ENCODE data around the gene FZR1. TPM values are rescaled to one million over a fixed set of nuclear protein-coding genes. Genes with fewer than 3 reads are reported as not detected.

Gene FZR1
- total and polyA plus RNA-seq, 3 donors from 2014 or later: 91.2 to 123 (median 95.1) TPM

DNA sequence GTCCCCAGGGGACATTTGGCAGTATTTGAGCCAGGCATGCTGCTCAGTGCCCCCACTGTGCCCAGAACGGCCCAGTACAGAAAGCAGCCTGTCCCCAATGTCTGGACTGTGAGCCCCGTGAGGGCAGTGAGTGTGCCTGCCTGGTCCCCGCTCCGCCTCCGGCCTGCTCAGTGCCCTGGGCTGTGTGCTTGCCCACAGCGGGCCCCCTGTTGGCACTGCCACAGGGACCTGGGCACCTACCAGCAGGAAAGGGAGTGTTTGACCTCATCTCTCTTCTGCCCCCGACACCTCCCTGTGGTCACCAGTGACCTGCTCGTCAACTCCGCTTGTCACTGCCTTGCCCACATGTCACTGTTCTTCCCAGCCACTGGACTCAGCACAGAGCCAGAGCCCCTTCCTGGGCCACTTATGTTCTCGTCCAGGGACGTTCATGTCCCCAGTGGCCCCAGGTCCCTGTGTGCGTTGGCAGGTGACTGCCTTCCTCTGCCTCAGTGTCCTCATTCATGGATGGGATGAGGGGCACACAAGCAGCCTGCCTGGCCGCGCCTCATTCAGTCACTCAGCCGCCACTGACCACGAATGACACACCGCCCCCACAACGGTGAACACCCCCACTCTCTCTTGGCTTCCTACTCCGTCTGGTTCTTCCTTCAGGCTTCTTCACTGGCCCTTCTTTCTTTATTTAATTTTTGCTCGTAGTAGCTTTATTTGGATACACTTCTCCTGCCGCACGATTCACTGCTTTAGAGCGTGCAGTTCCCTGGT, 2.8 kb downstream of the FZR1 start:
- Histone ChIP-seq H3K36me3 (ENCODE audit: low read depth, missing control alignments) (no peaks in the 10 kb centered on the region), H3K27ac (no peak overlapping the region), H3K4me1 (peaks cover 30% of the 10 kb centered on the region), H3K27me3 (no peaks in the 10 kb centered on the region), H3K4me3 (no peak overlapping the region), H3K9me3 (no peaks in the 10 kb centered on the region)
- DNase-seq: no peak
- TF ChIP-seq, protein P1, sequence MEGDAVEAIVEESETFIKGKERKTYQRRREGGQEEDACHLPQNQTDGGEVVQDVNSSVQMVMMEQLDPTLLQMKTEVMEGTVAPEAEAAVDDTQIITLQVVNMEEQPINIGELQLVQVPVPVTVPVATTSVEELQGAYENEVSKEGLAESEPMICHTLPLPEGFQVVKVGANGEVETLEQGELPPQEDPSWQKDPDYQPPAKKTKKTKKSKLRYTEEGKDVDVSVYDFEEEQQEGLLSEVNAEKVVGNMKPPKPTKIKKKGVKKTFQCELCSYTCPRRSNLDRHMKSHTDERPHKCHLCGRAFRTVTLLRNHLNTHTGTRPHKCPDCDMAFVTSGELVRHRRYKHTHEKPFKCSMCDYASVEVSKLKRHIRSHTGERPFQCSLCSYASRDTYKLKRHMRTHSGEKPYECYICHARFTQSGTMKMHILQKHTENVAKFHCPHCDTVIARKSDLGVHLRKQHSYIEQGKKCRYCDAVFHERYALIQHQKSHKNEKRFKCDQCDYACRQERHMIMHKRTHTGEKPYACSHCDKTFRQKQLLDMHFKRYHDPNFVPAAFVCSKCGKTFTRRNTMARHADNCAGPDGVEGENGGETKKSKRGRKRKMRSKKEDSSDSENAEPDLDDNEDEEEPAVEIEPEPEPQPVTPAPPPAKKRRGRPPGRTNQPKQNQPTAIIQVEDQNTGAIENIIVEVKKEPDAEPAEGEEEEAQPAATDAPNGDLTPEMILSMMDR (IDR thresholded peaks at IDR 0.05): no peak
- TF ChIP-seq POLR2A (IDR thresholded peaks at IDR 0.05): no peak
- intact Hi-C loops (cut with DNase I; ENCODE audit: low total_unique reads): no loop called here
- 79% methylated on average over 23 of the region's 23 CpGs for WGBS, 2 donors

DNA sequence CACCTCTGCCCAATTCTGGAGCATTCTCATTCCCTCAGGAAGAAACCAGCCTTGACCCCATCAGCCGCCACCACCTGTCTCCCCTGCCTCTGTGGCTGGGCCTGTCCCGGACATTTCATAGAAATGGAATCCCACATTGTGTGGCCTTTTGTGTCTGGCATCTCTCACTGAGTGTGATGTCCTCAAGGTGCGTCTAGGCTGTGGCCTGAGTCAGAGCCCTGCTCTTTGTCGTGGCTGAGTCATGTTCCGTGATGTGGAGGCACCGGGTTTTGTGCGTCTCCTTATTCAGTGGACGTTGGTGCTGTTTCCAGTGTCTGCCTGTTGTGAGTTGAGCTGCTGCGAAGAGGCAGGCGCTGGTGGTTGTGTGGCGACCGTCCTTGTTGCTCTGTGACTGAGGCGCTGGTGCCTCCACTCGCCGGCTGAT, 3.5 kb downstream of the FZR1 start:
- H3K27ac ChIP-seq: no peak overlapping the region
- no peak for TF ChIP-seq POLR2A (IDR thresholded peaks at IDR 0.05)
- TF ChIP-seq, protein P1 (IDR thresholded peaks at IDR 0.05): no peak
- H3K36me3 ChIP-seq (ENCODE audit: low read depth, missing control alignments): no peaks in the 10 kb centered on the region
- intact Hi-C loops (cut with DNase I; ENCODE audit: low total_unique reads): no loop called here
- H3K4me3 ChIP-seq: no peak overlapping the region
- H3K27me3 ChIP-seq: no peaks in the 10 kb centered on the region
- H3K4me1 ChIP-seq: peaks cover 36% of the 10 kb centered on the region
- no peaks in the 10 kb centered on the region for H3K9me3 ChIP-seq
- no peak for DNase-seq
- 87 to 88% methylated on average over 11 to 15 of the region's 15 CpGs for WGBS, 2 donors

DNA sequence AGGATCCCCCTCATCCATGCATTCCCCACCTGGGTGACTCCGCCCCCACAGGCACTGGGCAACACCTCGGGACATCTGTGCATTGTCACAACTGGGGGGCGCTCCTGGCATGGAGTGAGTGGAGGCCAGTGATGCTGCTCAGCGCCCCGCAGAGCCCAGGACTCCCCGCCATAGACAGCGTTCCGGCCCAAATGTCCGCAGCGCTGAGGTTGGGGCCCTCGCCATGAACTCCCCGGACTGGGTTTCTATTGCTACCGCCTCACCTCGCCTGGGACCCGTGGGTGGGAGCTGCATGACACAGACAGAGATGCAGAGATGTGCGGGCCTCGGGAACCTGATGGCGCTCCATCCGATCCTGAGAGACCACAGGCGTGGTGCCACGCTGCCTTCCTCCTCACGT, 4.6 kb downstream of the FZR1 start:
- TF ChIP-seq, protein P1 (IDR thresholded peaks at IDR 0.05): no peak
- TF ChIP-seq POLR2A (IDR thresholded peaks at IDR 0.05): no peak
- H3K36me3 ChIP-seq (ENCODE audit: low read depth, missing control alignments): no peaks in the 10 kb centered on the region
- intact Hi-C loops (cut with DNase I; ENCODE audit: low total_unique reads): no loop called here
- peaks cover 41% of the 10 kb centered on the region for H3K4me1 ChIP-seq
- WGBS, 2 donors: 87 to 90% methylated on average over 5 to 14 of the region's 22 CpGs
- no peaks in the 10 kb centered on the region for H3K9me3 ChIP-seq
- DNase-seq: no peak
- H3K27ac ChIP-seq: no peak overlapping the region
- H3K27me3 ChIP-seq: no peaks in the 10 kb centered on the region
- no peak overlapping the region for H3K4me3 ChIP-seq

GRCh38 chr19:3511506-3512251, 5.6 kb downstream of the FZR1 start:
- no peak overlapping the region for H3K4me3 ChIP-seq
- no peaks in the 10 kb centered on the region for H3K36me3 ChIP-seq (ENCODE audit: low read depth, missing control alignments)
- intact Hi-C loops (cut with DNase I; ENCODE audit: low total_unique reads): no loop called here
- peaks cover 51% of the 10 kb centered on the region for H3K4me1 ChIP-seq
- H3K27me3 ChIP-seq: no peaks in the 10 kb centered on the region
- TF ChIP-seq, protein P1 (IDR thresholded peaks at IDR 0.05): no peak
- no peak for TF ChIP-seq POLR2A (IDR thresholded peaks at IDR 0.05)
- WGBS, 2 donors: 60 to 83% methylated on average over 20 to 26 of the region's 26 CpGs
- H3K9me3 ChIP-seq: no peaks in the 10 kb centered on the region
- no peak overlapping the region for H3K27ac ChIP-seq
- no peak for DNase-seq

All from testis (tissue), 3 donors.